Smooth muscle cell (in vitro differentiated cells): ENCODE results near the gene PCED1B. TPM values are rescaled to one million over a fixed set of nuclear protein-coding genes. Genes with fewer than 3 reads are reported as not detected.

Source experiments
- DNase-seq: peaks from one replicate; lab custom pipeline; 2025; ENCODE audit not compliant: unreplicated experiment; lab: John Stamatoyannopoulos, UW
- H2AFZ ChIP-seq: fragments of 200-600 bp; sonication (generic); 2 replicates; pipeline ENCODE4 v1.6.0; 2016; ENCODE audit warnings: antibody characterized with exemption, low read depth, mild to moderate bottlenecking
- H3F3A ChIP-seq: fragments of 200-600 bp; sonication (generic); 2 replicates; pipeline ENCODE4 v1.6.0; 2017; ENCODE audit warnings: antibody characterized with exemption, low read depth
- H3K27ac ChIP-seq: fragments of 200-600 bp; sonication (generic); 2 replicates; pipeline ENCODE4 v1.5.1; 2016; ENCODE audit warnings: low read depth, mild to moderate bottlenecking
- H3K27me3 ChIP-seq: fragments of 200-600 bp; sonication (generic); 2 replicates; pipeline ENCODE4 v1.6.1; 2016; ENCODE audit warnings: low read depth, mild to moderate bottlenecking
- H3K36me3 ChIP-seq: fragments of 200-600 bp; sonication (generic); 2 replicates; pipeline ENCODE4 v1.5.1; 2016; ENCODE audit warnings: low read depth
- H3K4me1 ChIP-seq: fragments of 200-600 bp; sonication (generic); 2 replicates; pipeline ENCODE4 v1.5.1; 2016; ENCODE audit warnings: low read depth
- H3K4me2 ChIP-seq: fragments of 200-600 bp; sonication (generic); 2 replicates; pipeline ENCODE4 v1.6.0; 2016; ENCODE audit warnings: mild to moderate bottlenecking
- H3K4me3 ChIP-seq: fragments of 200-600 bp; sonication (generic); 2 replicates; pipeline ENCODE4 v1.5.1; 2016; ENCODE audit warnings: mild to moderate bottlenecking
- H3K79me2 ChIP-seq: fragments of 200-600 bp; sonication (generic); 2 replicates; pipeline ENCODE4 v1.6.0; 2016; ENCODE audit warnings: low read depth, mild to moderate bottlenecking
- H3K9ac ChIP-seq: fragments of 200-600 bp; sonication (generic); 2 replicates; pipeline ENCODE4 v1.6.0; 2016; ENCODE audit warnings: low read depth
- H3K9me3 ChIP-seq: fragments of 200-600 bp; sonication (generic); replicated peaks from 2 replicates; pipeline ENCODE4 v1.5.1; 2016; ENCODE audit warnings: low read depth
- H4K20me1 ChIP-seq: fragments of 200-600 bp; sonication (generic); 2 replicates; pipeline ENCODE4 v1.6.0; 2016; ENCODE audit warnings: low read depth
- WGBS: methylation state at CpG from one replicate; pipeline ENCODE4 v1.1.7; 2016; ENCODE audit warnings: low lambda C conversion rate; 5-methylcytosine and 5-hydroxymethylcytosine counted together
- polyA plus RNA-seq: library from polyadenylated mRNA; unstranded; fragments of >200 nt; fragmentation: Nextera tagmentation; extraction: Ambion mirVana; gene quantifications from 2 replicates; pipeline ENCODE4 v1.2.1, GENCODE V29; 2016
- total RNA-seq: library from RNA; depleted of rRNA; stranded (reverse); fragments of >200 nt; gene quantifications from 2 replicates; pipeline ENCODE4 v1.2.3, GENCODE V29; 2014
- TF ChIP-seq, protein P1 (sequence below): fragments of 200-600 bp; sonication (generic); IDR thresholded peaks from 2 replicates; pipeline ENCODE4 v1.5.1; 2017; ENCODE audit warnings: borderline replicate concordance, mild to moderate bottlenecking, antibody characterized with exemption; ENCODE audit not compliant: insufficient read depth, poor library complexity, severe bottlenecking

PCED1B gene
- total and polyA plus RNA-seq, 2 experiments from 2014 or later = 2.7 to 3.5 TPM

DNA sequence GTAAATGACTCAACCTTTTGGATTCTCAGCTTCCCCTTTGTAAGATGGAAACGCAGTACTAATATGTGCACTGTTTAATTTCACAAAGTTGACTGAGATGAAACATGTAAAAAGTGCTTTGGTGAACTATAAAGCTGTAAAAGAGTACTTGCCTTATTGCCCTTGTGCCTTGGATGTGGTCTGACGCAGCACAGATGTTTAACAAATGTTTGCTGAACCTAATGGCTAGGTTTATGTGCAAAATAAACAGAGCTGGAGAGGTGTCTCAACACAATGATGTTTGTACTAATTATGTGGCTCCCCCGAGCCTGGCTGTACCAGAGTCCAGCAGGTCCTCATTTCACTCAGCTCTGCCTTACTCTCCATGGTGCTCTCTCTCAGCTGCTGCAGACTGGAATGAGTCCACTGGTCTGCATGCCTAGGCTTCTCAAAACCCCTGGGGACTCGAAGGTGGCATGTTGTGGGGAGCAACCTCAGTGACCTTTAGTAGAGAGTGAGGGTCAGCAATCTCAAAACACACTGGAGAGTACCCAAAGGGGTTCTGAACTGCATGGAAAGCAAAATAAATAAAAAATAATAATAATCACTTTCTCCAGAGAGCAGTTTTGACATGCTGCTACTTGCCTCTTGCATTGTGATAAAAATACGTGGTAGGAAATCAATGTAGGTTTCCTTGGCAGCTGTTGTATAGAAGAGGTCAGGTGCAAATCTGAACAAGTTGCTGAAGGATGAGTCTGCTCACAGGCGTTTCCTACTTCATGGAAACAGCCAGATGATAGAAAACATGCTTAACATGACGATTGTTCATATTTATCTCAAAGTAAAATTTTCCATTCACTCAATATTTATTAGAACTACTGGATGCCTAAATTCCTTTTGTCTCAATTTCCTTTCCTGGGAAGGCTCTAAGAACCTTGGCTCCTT, 8.9 kb downstream of the PCED1B start:
- DNase-seq = no peak
- H3K27ac ChIP-seq = peak overlapping the region; percentile 83
- H3K4me3 ChIP-seq = no peak overlapping the region
- peak overlapping the region; percentile 54 for H3K4me2 ChIP-seq
- H3K4me1 ChIP-seq = peaks cover 37% of the 10 kb centered on the region
- no peaks in the 10 kb centered on the region for H4K20me1 ChIP-seq
- H3F3A ChIP-seq = peaks cover 3% of the 10 kb centered on the region
- TF ChIP-seq, protein P1, sequence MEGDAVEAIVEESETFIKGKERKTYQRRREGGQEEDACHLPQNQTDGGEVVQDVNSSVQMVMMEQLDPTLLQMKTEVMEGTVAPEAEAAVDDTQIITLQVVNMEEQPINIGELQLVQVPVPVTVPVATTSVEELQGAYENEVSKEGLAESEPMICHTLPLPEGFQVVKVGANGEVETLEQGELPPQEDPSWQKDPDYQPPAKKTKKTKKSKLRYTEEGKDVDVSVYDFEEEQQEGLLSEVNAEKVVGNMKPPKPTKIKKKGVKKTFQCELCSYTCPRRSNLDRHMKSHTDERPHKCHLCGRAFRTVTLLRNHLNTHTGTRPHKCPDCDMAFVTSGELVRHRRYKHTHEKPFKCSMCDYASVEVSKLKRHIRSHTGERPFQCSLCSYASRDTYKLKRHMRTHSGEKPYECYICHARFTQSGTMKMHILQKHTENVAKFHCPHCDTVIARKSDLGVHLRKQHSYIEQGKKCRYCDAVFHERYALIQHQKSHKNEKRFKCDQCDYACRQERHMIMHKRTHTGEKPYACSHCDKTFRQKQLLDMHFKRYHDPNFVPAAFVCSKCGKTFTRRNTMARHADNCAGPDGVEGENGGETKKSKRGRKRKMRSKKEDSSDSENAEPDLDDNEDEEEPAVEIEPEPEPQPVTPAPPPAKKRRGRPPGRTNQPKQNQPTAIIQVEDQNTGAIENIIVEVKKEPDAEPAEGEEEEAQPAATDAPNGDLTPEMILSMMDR = no peak
- H3K9ac ChIP-seq = peak overlapping the region; percentile 58
- no peaks in the 10 kb centered on the region for H3K36me3 ChIP-seq
- H3K27me3 ChIP-seq = no peaks in the 10 kb centered on the region
- peak overlapping the region; percentile 1 for H2AFZ ChIP-seq
- no peaks in the 10 kb centered on the region for H3K79me2 ChIP-seq
- WGBS = 59% methylated on average over 7 of the region's 7 CpGs
- no peaks in the 10 kb centered on the region for H3K9me3 ChIP-seq

DNA sequence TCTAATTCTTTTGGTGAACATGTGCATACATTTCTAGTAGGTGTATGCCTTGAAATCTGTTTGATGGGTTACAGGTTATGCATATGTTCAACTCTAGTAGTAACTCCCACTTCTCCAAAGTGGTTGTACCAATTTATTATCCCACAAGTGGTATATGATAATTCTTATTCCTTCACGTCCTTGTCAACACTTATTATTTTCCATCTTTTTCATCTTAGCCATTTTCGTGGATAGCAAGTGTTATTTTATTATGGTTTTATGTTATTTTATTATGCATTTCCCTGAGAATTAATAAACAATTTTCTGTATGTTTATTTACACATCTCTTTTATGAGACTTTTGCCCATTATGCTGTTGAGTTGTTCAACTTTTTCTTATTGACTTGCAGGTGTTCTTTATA, 11.6 kb downstream of the PCED1B start:
- no peaks in the 10 kb centered on the region for H3K36me3 ChIP-seq
- WGBS = 97% methylated on average over 2 of the region's 2 CpGs
- H3K4me1 ChIP-seq = peaks cover 28% of the 10 kb centered on the region
- no peak overlapping the region for H3K4me2 ChIP-seq
- no peaks in the 10 kb centered on the region for H3K27me3 ChIP-seq
- no peak overlapping the region for H3K9ac ChIP-seq
- H3K79me2 ChIP-seq = no peaks in the 10 kb centered on the region
- no peaks in the 10 kb centered on the region for H4K20me1 ChIP-seq
- no peaks in the 10 kb centered on the region for H3K9me3 ChIP-seq
- TF ChIP-seq, protein P1 = no peak
- DNase-seq = no peak
- no peak overlapping the region for H2AFZ ChIP-seq
- H3F3A ChIP-seq = no peaks in the 10 kb centered on the region
- no peak overlapping the region for H3K27ac ChIP-seq
- H3K4me3 ChIP-seq = no peak overlapping the region

DNA sequence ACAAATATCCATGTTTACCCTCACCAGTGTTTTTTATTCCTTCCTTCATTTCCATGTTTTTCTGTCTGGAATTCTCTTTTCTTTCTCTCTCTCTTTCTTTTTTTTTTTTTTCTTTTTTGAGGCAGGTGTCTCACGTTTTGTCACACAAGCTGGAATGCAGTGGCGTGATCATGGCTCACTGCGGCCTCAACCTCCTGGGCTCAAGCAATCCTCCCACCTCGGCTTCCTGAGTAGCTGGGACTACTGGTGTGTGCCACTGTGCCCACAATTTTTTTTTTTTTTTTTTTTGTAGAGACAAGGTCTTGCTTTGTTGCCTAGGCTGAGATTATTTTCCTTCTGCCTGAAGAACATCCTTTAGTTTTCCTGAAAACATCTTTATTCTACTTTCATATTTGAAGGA, 15.4 kb downstream of the PCED1B start:
- DNase-seq = no peak
- H3K27me3 ChIP-seq = no peaks in the 10 kb centered on the region
- H3K4me3 ChIP-seq = no peak overlapping the region
- peak overlapping the region; percentile 53 for H3K4me2 ChIP-seq
- H3K79me2 ChIP-seq = no peaks in the 10 kb centered on the region
- no peaks in the 10 kb centered on the region for H3K9me3 ChIP-seq
- H4K20me1 ChIP-seq = no peaks in the 10 kb centered on the region
- H2AFZ ChIP-seq = peak overlapping the region; percentile 8
- TF ChIP-seq, protein P1 = no peak
- 65% methylated on average over 4 of the region's 4 CpGs for WGBS
- H3K36me3 ChIP-seq = no peaks in the 10 kb centered on the region
- H3K4me1 ChIP-seq = peaks cover 18% of the 10 kb centered on the region
- peak overlapping the region; percentile 56 for H3K9ac ChIP-seq
- no peaks in the 10 kb centered on the region for H3F3A ChIP-seq
- H3K27ac ChIP-seq = peak overlapping the region; percentile 85
